Measurements from ENCODE around the gene KRTAP25-1. TPM values are rescaled to one million over a fixed set of nuclear protein-coding genes. Genes with fewer than 3 reads are reported as not detected.

Gene KRTAP25-1
- total and polyA plus RNA-seq, 2 of the 8 experiments (the other 6 are each of a cell fraction or from before 2014, with no cell fraction given) = not detected

DNA sequence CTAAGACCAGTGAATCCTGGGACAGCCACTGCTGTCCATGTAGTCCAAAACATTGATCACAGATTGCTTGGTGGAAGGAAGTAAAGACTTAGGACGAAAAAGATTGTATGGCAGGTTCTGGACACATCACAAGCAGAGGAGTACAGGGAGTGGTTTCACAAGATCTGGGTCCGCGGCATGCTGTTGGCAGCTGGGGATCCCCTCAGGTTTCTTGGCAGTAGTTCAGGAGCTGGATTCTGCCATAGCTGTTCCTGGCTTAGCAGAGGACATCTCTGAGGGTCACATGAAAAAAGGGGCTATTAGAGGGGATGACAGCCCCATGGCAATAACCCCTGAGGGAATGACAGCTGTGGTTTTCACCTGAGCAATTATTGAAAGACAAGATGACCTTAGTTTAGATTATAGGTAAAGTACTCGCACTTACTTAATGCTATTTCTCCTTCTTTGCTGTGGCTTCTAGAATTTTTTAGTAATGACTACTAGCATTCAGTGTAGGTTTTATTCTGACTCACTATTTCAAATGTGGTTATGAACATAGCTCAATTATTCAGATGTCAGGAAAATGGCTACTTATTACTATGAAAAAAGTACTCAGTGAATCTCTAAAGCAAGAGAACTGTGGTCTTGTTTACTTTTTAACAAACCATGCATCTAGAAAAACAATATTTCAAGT lies 40.0 kb upstream of the KRTAP25-1 start:
- no peak for FAIRE-seq
- Histone ChIP-seq H3K4me3 (ENCODE audit: extremely low read depth in 1 of 4, insufficient read depth in 2 of 4, low read depth in 3 of 4, low read length in 4 of 4) (no peak overlapping the region), H3K4me2 (ENCODE audit: insufficient read depth in 1 of 2, low read depth in 2 of 2, low read length in 2 of 2) (no peak overlapping the region), H3K79me1 (ENCODE audit: low read depth, low read length) (no peaks in the 10 kb centered on the region), H3K14ac (ENCODE audit: insufficient read length) (no peak overlapping the region), H4K20me1 (replicated peaks in 1 of 2; ENCODE audit: control insufficient read depth in 1 of 2, insufficient read depth in 2 of 2, low read length in 2 of 2) (no peaks in the 10 kb centered on the region), H2BK120ac (replicated peaks; ENCODE audit: low read depth, low read length) (no peak overlapping the region), H3K4me1 (replicated peaks in 1 of 4; ENCODE audit: control insufficient read depth in 3 of 4, insufficient read depth in 4 of 4, low read length in 3 of 4) (no peaks in the 10 kb centered on the region), H4K5ac (ENCODE audit: insufficient read length, low read depth, low read length) (no peak overlapping the region), H3K23me2 (ENCODE audit: low read depth, low read length) (no peaks in the 10 kb centered on the region), H3K18ac (ENCODE audit: extremely low read depth, low read length) (no peak overlapping the region), H4K91ac (replicated peaks; ENCODE audit: insufficient read length, low read length) (no peak overlapping the region), H2BK20ac (ENCODE audit: low read length) (no peak overlapping the region), H2AK5ac (ENCODE audit: low read depth, low read length) (no peak overlapping the region), H3K4ac (replicated peaks; ENCODE audit: insufficient read length, low read depth, low read length) (no peak overlapping the region), H3K9ac (replicated peaks in 1 of 4; ENCODE audit: extremely low read depth in 1 of 4, low read depth in 3 of 4, low read length in 3 of 4) (no peak overlapping the region), H3K36me3 (ENCODE audit: control insufficient read depth in 2 of 4, insufficient read depth in 4 of 4, low read length in 3 of 4) (no peaks in the 10 kb centered on the region), H3K9me3 (ENCODE audit: insufficient read depth in 2 of 2, low read depth in 1 of 2, low read length in 1 of 2) (peaks cover 0 to 4% of the 10 kb centered on the region in 2 experiments; a peak in 1 of 4 replicates), H3K27me3 (replicated peaks in 1 of 4; ENCODE audit: control insufficient read depth in 3 of 4, extremely low read depth in 1 of 4, insufficient read depth in 3 of 4, low read length in 3 of 4) (no peaks in the 10 kb centered on the region), H3K23ac (ENCODE audit: insufficient read length) (no peak overlapping the region), H2BK5ac (ENCODE audit: low read depth, low read length) (no peak overlapping the region), H4K8ac (ENCODE audit: extremely low read depth, insufficient read depth, low read length) (no peak overlapping the region), H2BK12ac (ENCODE audit: low read depth, low read length) (no peak overlapping the region), H2BK15ac (ENCODE audit: low read length) (no peak overlapping the region), H3K56ac (replicated peaks; ENCODE audit: insufficient read length, low read depth, low read length) (no peak overlapping the region), H3K27ac (ENCODE audit: low read depth, low read length) (no peak overlapping the region; the same call in 1 of the 2 replicates), H2AFZ (ENCODE audit: low read length) (no peak overlapping the region), H3K79me2 (ENCODE audit: control insufficient read depth in 1 of 2, insufficient read depth in 2 of 2, low read length in 2 of 2) (no peaks in the 10 kb centered on the region)
- WGBS, 2 experiments (ENCODE audit: extremely low coverage in 1 of 2, insufficient coverage in 1 of 2, insufficient read length in 1 of 2, insufficient replicate concordance in 2 of 2, low coverage in 1 of 2, low lambda C conversion rate in 2 of 2, missing lambda C conversion rate in 1 of 2) = 88% methylated on average over 4 of the region's 4 CpGs; no CpG with 5 or more reads in 1 of the 2 experiments
- ChIA-PET CTCF (ENCODE audit: partially characterized antibody) (interaction anchor here (0.6 to 2.1 kb wide), 5 partner anchors 10 to 134 kb away, joined by 3 to 8 read pairs (median 4); no protein-coding TSS in a partner anchor), POLR2A (ENCODE audit: partially characterized antibody) (no interaction called here)
- no peak for DNase-seq (ENCODE audit: low read depth in 1 of 2, low spot score in 2 of 2)
- TF ChIP-seq SIRT6 (IDR thresholded peaks at IDR 0.05; ENCODE audit: low read length) (no peak), CHD1 (IDR thresholded peaks at IDR 0.05; ENCODE audit: low read depth, low read length) (no peak), RNF2 (IDR thresholded peaks at IDR 0.05; ENCODE audit: borderline replicate concordance, low read depth, low read length, missing control alignments, poor library complexity, severe bottlenecking) (no peak), KDM5A (IDR thresholded peaks at IDR 0.05; ENCODE audit: low read length) (no peak), ASH2L (IDR thresholded peaks at IDR 0.05; ENCODE audit: low read length) (no peak), RFX5 (IDR thresholded peaks at IDR 0.05; ENCODE audit: borderline replicate concordance, low read depth, low read length) (no peak), HDAC2 (IDR thresholded peaks at IDR 0.05; ENCODE audit: borderline replicate concordance in 1 of 2, low read depth in 2 of 2, low read length in 2 of 2) (no peak), TAF1 (IDR thresholded peaks at IDR 0.05; ENCODE audit: low read depth, low read length) (no peak), EZH2 (IDR thresholded peaks at IDR 0.05; ENCODE audit: low read depth, low read length, severe bottlenecking) (no peak)
- TF ChIP-seq, protein P1, sequence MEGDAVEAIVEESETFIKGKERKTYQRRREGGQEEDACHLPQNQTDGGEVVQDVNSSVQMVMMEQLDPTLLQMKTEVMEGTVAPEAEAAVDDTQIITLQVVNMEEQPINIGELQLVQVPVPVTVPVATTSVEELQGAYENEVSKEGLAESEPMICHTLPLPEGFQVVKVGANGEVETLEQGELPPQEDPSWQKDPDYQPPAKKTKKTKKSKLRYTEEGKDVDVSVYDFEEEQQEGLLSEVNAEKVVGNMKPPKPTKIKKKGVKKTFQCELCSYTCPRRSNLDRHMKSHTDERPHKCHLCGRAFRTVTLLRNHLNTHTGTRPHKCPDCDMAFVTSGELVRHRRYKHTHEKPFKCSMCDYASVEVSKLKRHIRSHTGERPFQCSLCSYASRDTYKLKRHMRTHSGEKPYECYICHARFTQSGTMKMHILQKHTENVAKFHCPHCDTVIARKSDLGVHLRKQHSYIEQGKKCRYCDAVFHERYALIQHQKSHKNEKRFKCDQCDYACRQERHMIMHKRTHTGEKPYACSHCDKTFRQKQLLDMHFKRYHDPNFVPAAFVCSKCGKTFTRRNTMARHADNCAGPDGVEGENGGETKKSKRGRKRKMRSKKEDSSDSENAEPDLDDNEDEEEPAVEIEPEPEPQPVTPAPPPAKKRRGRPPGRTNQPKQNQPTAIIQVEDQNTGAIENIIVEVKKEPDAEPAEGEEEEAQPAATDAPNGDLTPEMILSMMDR (IDR thresholded peaks at IDR 0.05; ENCODE audit: control extremely low read depth in 1 of 3, insufficient read depth in 1 of 3, low read depth in 1 of 3, low read length in 3 of 3) = no peak
